Erythroblast (primary cell): Measurements from ENCODE around the gene LIN9.
"Not testable (repeated sequence)": the region's sequence is repeated elsewhere in the genome, so short reads cannot be mapped to it uniquely, and the experiment has no call there.

ENCODE experiments used
- DNase-seq, 2 experiments: peaks; one replicate each; lab custom pipeline; 2025; lab: John Stamatoyannopoulos, UW
- GATA1 ChIP-seq: IDR thresholded peaks from 2 replicates; pipeline ENCODE4 v1.6.1; 2011; ENCODE audit warnings: low read depth, mild to moderate bottlenecking, control low read depth, low read length, moderate library complexity
- POLR2A ChIP-seq: IDR thresholded peaks from 2 replicates; pipeline ENCODE4 v1.6.1; 2011; ENCODE audit warnings: mild to moderate bottlenecking, low read length

Gene LIN9

GRCh38 chr1:226203655-226204054 lies 105.3 kb downstream of the LIN9 start:
- TF ChIP-seq GATA1 (no peak), POLR2A (no peak)

DNA sequence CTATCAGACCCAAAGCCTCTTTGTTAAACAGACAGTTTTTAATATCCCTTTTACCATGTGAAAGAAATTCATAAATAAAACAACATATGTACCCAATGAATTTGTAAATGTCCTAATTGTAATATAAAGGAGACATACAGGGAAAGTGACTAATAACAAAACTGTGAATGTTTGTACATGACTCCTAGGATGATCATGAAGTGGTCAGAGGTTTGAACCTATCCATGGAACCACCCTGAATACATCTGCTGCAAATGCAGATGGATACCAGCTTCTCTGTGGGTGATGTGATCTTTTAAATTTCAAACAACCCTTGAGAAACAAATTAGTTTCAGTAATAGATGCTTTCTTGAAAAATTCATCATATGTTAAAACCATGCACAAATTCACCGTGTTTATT lies 105.7 kb downstream of the LIN9 start:
- no peak for TF ChIP-seq GATA1
- TF ChIP-seq POLR2A, result no peak
- DNase-seq, result no peak

More at GRCh38 chr1:226203655-226204054, 105.3 kb downstream of the LIN9 start:
- no peak for DNase-seq

- not testable (repeated sequence) for DNase-seq
Observed at GRCh38 chr1:226202666-226203065, 106.3 kb downstream of the LIN9 start.

DNA sequence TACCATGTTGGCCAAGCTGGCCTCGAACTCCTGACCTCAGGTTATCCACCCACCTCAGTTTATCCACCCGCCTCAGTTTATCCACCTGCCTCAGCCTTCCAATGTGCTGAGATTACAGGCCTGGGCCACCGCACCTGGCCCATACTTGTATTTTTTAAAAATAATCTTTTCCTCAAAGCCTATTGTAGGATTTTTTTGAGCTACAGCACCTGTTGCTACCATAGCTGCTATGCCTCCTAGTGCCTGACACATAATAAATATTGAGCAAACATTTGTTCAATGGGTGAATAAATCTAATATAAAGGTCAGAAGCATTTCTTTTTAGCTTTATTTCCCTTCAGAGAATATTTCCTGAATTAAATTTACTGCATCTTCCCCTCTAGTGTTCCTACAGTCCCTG lies 106.7 kb downstream of the LIN9 start:
- TF ChIP-seq GATA1 (no peak), POLR2A (no peak)
- no peak for DNase-seq

GRCh38 chr1:226201029-226201593 lies 107.9 kb downstream of the LIN9 start:
- no peak for TF ChIP-seq POLR2A
- no peak for TF ChIP-seq GATA1
- DNase-seq, result peak; percentile 22

- TF ChIP-seq POLR2A (no peak), GATA1 (no peak)
- DNase-seq, result no peak
Observed at GRCh38 chr1:226199971-226200370, 109.0 kb downstream of the LIN9 start.

DNA sequence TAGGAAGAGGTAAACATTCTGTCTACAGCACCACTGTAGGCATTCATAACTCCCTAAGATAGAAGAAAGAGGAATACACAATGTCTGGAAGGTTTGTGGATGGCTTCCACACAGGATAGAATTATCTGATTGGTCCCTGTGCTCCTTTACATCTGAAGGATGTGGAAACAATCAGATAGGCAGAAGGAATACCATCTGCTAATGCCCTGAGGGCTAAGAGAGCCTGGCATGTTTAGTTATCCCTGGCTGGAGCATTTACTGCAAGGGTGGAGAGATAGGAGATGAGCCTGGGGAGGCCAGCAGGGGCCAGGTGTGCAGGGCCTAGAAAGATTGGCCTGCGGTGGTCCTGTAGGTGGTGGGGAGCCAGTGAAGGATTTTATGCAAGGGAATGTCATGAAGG lies 113.8 kb downstream of the LIN9 start:
- no peak for DNase-seq
- TF ChIP-seq GATA1 (no peak), POLR2A (no peak)

DNA sequence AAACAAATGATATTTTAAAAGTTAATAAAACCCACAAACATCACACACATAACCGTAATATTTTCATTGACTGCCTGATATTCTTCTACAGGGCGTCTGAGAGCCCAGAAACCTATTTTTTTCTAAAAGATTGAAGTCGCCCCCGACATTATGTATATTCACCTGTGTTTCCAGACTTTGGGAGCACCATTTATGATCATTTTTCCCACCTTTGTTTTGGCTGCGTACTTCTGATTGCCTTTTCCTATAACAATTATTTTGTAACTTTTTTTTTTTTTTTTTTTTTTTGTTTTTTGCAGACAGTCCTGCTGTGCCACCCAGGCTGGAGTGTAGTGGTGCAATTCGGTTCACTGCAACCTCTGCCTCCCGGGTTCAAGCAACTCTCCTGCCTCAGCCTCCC lies 121.6 kb downstream of the LIN9 start:
- TF ChIP-seq POLR2A (no peak), GATA1 (no peak)
- no peak for DNase-seq

DNA sequence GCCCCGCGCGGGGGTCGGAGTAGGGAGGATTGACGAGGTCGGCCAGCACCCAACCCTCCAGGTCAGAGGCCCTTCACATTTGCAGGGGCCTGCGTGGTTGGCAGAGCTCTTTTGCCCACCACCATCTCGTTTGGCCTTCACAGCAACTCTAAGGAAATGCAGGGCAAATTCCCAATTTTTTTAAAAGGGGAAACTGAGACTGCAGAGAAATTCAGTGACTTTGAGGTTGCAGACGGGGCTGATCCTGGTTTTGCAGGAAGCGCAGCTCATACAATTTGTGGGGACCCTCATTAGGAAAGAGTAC lies 122.0 kb downstream of the LIN9 start:
- TF ChIP-seq POLR2A (no peak), GATA1 (no peak)
- DNase-seq, result no peak

DNA sequence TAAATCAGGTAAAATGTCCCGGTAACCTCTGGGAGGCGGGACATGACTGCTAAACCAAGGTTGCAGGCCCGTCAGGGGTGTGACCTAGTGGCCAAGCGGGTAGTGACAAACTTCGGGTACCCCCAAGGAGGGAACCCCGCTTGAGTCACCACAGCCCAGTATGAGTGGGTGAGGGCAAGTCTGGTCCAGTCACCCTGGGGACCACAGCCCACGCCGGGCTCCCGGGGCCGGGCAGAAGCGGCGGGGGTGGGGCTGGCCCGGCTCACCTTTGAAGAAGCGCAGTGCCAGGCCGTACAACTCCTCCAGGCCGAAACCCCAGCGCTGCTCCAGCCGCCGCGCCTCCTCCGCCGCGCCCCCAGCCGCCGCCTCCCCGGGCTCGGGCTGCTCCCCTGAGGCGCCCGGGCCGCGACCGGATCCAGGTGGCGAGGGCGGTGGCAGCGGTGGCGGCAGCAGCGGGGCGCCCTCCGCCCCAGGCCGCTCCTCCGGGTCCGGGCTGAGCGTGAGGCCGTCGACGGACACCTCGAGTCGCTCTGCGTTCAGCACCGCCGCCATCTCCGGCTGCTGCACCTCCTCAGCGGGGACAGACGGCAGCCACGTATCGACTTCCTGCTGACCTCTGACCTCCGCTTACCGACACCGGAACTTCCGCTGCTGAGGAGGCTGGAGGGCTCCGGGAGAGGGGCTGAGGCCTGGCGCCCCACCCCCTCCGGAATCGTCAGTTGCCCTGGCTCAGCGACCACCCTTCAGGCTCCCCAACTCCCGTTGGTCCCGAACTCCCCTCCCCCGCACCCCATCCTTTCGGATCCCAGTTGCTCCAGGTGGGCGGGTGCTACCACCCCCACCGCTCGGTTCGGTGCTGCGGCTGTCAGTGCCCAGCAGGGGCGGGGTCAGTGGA lies 122.6 kb downstream of the LIN9 start, which contains the start of gene ACBD3:
TSS of gene ACBD3 (minus strand) at position 618 of the 895 bp plus-strand sequence. CDS start at position 552, 66 bp downstream.
- peak; percentile 88 for DNase-seq
- TF ChIP-seq GATA1 (no peak), POLR2A (peak; percentile 86)

- DNase-seq, result peak; percentile 12 to 30
- TF ChIP-seq POLR2A, result no peak
- no peak for TF ChIP-seq GATA1
Observed at GRCh38 chr1:226185141-226186036, 123.6 kb downstream of the LIN9 start.

- TF ChIP-seq GATA1 (no peak), POLR2A (no peak)
- DNase-seq, result peak; percentile 59 to 69
Observed at GRCh38 chr1:226181996-226182714, 126.8 kb downstream of the LIN9 start.
